ENCODE data around the gene PLEKHH1.

PLEKHH1 gene

DNA sequence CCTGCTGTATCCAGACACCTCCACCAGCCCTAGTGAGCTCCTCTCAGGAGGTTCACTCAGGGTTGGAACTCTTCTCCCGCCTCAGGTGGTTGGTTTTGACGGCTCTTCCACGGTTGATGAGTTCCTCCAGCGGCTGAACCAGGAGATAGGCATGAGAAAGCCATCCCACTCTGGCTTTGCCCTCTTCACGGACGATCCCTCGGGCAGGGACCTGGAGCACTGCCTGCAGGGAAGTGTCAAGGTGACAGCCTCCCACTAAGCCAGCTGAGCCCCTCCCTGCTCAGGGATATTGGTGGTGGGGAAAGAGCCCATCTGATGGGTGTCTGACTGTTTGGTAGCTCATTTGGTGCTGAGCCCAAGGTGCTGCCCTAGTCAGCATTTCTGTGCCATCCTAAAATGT is 46.5 kb downstream of the PLEKHH1 start:
- no peak overlapping the region for H3K4me3 ChIP-seq (ENCODE audit: low read depth, low read length)
- no peak for DNase-seq (ENCODE audit: low read depth)
- TF ChIP-seq POLR2A (IDR thresholded peaks at IDR 0.05; ENCODE audit: extremely low read depth, insufficient read length) (no peak), MYC (IDR thresholded peaks at IDR 0.05; ENCODE audit: low read depth, low read length) (no peak), MAX (IDR thresholded peaks at IDR 0.05; ENCODE audit: low read depth, low read length) (no peak), CTCF (IDR thresholded peaks at IDR 0.05; ENCODE audit: low read depth, low read length) (no peak)

DNA sequence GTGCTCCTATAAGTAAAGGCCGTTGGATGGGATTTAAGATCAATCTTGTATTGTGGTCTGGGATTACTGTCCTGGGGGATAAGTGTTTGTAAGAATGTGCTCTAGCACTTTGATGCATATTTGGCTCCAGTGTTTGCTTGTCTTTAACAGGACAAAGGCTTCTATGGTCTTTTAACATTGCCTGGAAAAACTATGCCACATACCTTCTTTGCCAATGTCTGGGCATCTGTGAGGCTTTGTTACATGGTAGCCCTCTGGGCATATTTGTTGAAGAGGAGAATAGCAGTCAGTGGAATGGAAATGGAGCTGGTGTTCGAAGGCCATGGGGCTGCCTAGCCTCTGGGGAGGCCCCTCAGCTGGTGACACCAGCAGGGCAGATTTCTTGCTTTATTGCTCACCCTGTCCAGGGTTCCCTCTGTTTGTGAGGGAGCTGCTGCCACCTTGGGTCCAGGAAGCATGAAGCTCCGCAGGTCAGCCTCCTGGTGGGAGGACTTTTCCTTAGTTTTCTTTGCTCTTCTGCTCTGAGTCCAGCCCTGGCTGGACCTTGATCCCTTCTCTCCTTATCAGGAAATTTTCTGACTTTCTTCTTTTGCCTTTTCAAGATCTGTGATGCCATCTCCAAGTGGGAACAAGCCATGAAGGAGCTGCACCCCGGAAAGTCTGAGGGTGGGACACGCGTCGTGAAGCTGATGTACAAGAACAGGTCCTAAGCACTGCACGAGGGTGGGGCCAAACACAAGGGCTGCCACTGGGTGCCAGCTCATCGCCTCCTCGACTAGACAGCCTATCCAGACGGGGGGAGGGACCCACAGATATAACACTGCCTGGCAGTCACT is 47.5 kb downstream of the PLEKHH1 start:
- no peak overlapping the region for H3K4me3 ChIP-seq (ENCODE audit: low read depth, low read length)
- no peak for TF ChIP-seq CTCF (IDR thresholded peaks at IDR 0.05; ENCODE audit: low read depth, low read length)
- no peak for TF ChIP-seq MYC (IDR thresholded peaks at IDR 0.05; ENCODE audit: low read depth, low read length)
- no peak for TF ChIP-seq MAX (IDR thresholded peaks at IDR 0.05; ENCODE audit: low read depth, low read length)
- TF ChIP-seq POLR2A (IDR thresholded peaks at IDR 0.05; ENCODE audit: extremely low read depth, insufficient read length), result no peak
- DNase-seq (ENCODE audit: low read depth), result no peak

DNA sequence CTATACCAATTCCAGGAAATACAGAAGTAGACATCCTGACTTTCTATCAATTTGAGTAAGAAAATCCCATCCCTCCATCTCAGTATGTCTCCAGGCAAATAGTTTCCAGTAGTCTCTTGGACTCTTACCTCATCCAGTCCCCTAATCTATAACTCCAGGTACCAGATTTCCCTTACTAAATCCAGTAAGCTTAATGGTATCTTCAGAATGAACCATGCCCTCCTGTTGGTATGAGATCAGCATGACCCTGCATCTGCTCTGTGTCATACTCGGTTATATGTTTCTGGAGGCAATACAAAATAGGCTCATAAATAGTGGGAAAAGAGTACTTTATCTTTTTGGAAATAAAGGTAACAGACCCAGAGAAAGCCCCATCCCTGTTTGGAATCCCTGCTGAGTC is 48.6 kb downstream of the PLEKHH1 start:
- no peak overlapping the region for H3K4me3 ChIP-seq (ENCODE audit: low read depth, low read length)
- TF ChIP-seq CTCF (IDR thresholded peaks at IDR 0.05; ENCODE audit: low read depth, low read length), result no peak
- no peak for TF ChIP-seq MYC (IDR thresholded peaks at IDR 0.05; ENCODE audit: low read depth, low read length)
- no peak for TF ChIP-seq POLR2A (IDR thresholded peaks at IDR 0.05; ENCODE audit: extremely low read depth, insufficient read length)
- TF ChIP-seq MAX (IDR thresholded peaks at IDR 0.05; ENCODE audit: low read depth, low read length), result no peak

DNA sequence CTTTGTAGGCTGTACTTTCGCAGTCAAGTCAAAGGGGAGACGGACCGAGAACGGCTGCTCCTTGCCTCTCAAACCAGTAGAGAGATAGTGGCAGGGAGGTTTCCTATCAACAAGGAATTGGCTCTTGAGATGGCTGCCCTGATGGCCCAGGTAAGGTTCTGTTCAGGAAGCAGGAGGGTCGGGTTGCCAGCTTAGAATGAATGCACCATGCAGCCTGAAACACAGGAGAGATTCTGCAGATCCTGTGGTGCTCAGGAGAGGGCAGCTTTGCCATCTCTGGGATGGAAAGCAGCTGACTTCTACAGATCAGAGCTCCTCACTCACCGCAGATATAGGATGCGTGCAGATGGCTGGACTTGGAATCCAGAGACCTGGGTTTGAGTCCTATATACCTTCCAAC is 49.0 kb downstream of the PLEKHH1 start:
- TF ChIP-seq CTCF (IDR thresholded peaks at IDR 0.05; ENCODE audit: low read depth, low read length) (no peak), POLR2A (IDR thresholded peaks at IDR 0.05; ENCODE audit: extremely low read depth, insufficient read length) (no peak), MYC (IDR thresholded peaks at IDR 0.05; ENCODE audit: low read depth, low read length) (no peak), MAX (IDR thresholded peaks at IDR 0.05; ENCODE audit: low read depth, low read length) (no peak)
- DNase-seq (ENCODE audit: low read depth), result no peak
- H3K4me3 ChIP-seq (ENCODE audit: low read depth, low read length), result no peak overlapping the region

More for the DNA sequence above, 48.6 kb downstream of the PLEKHH1 start:
- DNase-seq (ENCODE audit: low read depth), result no peak

- H3K4me3 ChIP-seq (ENCODE audit: low read depth, low read length), result no peak overlapping the region
- peak; percentile 59 for DNase-seq (ENCODE audit: low read depth)
- TF ChIP-seq CTCF (IDR thresholded peaks at IDR 0.05; ENCODE audit: low read depth, low read length) (peak; percentile 62), MYC (IDR thresholded peaks at IDR 0.05; ENCODE audit: low read depth, low read length) (no peak)
These were observed 50.9 kb downstream of the PLEKHH1 start for GRCh38 chr14:67583711-67584644.

Data from NB4 (cell line).